SU-DHL-6 (cell line): ENCODE data around the gene TOR2A.

Source experiments
- CTCF ChIP-seq: fragments of 200-600 bp; sonication (generic); IDR thresholded peaks from one replicate; pipeline ENCODE4 v1.5.1; 2017; ENCODE audit warnings: antibody characterized with exemption, mild to moderate bottlenecking, low read length, moderate library complexity; ENCODE audit not compliant: insufficient read depth, poor library complexity, severe bottlenecking
- EZH2phosphoT487 ChIP-seq: fragments of 200-600 bp; sonication (generic), shearing (Covaris generic); conservative IDR thresholded peaks from 2 replicates; pipeline ENCODE4 v1.6.1; 2018; ENCODE audit warnings: mild to moderate bottlenecking, antibody characterized with exemption, low read length, moderate library complexity, mixed read lengths

GRCh38 chr9:127758843-127759242, 23.7 kb upstream of the TOR2A start:
- TF ChIP-seq CTCF (no peak), EZH2phosphoT487 (no peak)
